GM18511 (cell line): ENCODE results near the gene PRR20G.

Experiments used
- ATAC-seq: cut with Tn5 transposase; IDR thresholded peaks from one replicate; pipeline ENCODE4 v1.9.1; 2021; ENCODE audit warnings: mild to moderate bottlenecking, moderate library complexity; ENCODE audit not compliant: unreplicated experiment

The PRR20G gene

DNA sequence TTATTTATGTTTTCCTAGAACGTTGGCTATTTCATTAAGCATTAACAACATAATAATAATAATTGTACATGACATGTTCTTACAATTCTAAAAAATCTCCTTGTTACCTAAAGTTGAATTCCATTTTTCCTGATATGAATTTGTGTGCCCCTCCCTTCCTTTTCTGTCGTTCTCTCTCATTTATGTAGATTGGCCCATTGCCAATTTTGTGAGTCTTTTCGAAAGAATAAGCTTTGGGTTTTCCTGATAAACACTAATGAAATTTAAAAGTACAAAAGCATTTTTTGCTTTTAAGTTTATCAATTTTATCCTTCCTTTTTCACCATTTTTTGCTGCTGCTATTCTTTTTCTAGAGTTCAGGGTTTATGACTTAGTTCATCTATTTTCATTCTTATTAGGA lies 50.0 kb downstream of the PRR20G start:
- ATAC-seq = no peak

DNA sequence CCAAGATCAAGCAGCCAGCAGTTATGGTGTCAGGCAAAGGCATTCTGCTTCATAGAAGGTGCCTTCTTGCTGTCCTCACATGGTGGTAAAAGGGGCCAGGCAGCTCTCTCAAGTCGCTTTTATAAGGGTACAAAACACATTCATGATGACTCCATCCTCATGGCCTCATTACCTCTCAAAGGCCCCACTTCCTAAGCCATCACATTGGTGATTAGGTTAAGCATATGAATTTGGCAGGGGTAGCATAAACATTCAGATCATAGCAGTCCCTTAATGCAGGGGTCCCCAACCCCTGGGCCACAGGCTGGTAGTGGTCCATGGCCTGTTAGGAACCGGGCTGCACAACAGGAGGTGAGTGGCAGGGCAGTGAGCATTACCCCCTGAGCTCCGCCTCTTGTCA lies 52.1 kb downstream of the PRR20G start:
- no peak for ATAC-seq

DNA sequence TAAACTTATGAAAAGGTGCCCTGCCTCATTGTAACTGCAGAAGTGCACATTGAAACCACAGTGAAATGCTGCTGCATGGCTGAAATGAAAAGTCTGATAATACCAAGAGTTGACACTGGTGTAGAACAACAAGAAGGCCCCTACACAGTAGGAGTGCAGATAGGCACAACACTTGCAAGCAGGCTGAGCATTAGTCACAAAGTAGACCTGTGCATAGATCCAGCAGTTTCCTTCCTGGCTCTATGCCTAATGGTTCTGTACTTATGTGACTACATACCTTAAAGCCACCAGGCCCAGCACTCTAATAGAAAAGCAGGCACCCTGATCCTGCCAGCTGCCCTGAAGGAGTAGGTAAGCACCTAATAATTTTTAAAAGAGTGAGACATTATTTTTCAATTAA lies 53.1 kb downstream of the PRR20G start:
- ATAC-seq = no peak
